ENCODE measurements around the gene TOLLIP. TPM values are rescaled to one million over a fixed set of nuclear protein-coding genes. Genes with fewer than 3 reads are reported as not detected.

TOLLIP gene
- polyA plus RNA-seq, 12 donors = 20.1 to 34.3 (median 22.1) TPM; not detected in 1

Other genes starting within 250 kb of the TOLLIP start
- 10 to 100 TPM in 1 of 12 donors, under 1 TPM in 8, not detected in 3; 0.01 to 62.5 (median 0.08) TPM for gene MUC2, start 234.8 kb downstream of the TOLLIP start, polyA plus RNA-seq (ENCODE audit: insufficient read length in 12 of 12)
- gene MUC5AC, start 151.7 kb downstream of the TOLLIP start, polyA plus RNA-seq (ENCODE audit: insufficient read length in 12 of 12) = under 1 TPM in 2 of 12 donors, not detected in 10; 0.01 to 0.09 TPM
- 10 to 100 TPM in 1 of 12 donors, under 1 TPM in 6, not detected in 5; 0.01 to 12.7 (median 0.16) TPM for gene MUC5B, start 86.6 kb downstream of the TOLLIP start, polyA plus RNA-seq (ENCODE audit: insufficient read length in 12 of 12)
- gene BRSK2, start 80.3 kb upstream of the TOLLIP start, polyA plus RNA-seq (ENCODE audit: insufficient read length in 12 of 12) = 1 to 10 TPM in 7 of 12 donors, under 1 TPM in 3, not detected in 2; 0.59 to 2.6 (median 1.2) TPM
- 10 to 100 TPM in 11 of 12 donors, not detected in 1; 21.4 to 29.9 (median 23.6) TPM for gene MOB2, start 177.1 kb upstream of the TOLLIP start, polyA plus RNA-seq (ENCODE audit: insufficient read length in 12 of 12)

Data from muscle of arm (tissue), 12 donors.